SK-N-SH (cell line): ENCODE data around the gene TRIM5. TPM values are rescaled to one million over a fixed set of nuclear protein-coding genes. Genes with fewer than 3 reads are reported as not detected.
A peak's percentile ranks its signal among the peaks of the same experiment; 100 is the strongest.

Experiments used
- CTCF ChIA-PET: fragments of 300-600, 350-600 bp; formaldehyde crosslinking; extraction: SDS; loops from one replicate; lab custom pipeline; 2021; lab: Yijun Ruan, JAX
- POLR2A ChIA-PET: fragments of 350-600 bp; sonication (Branson Sonifier 250); formaldehyde crosslinking; extraction: SDS; loops from one replicate; lab custom pipeline; 2020; ENCODE audit warnings: antibody characterized with exemption, inconsistent platforms; lab: Yijun Ruan, JAX
- DNase-seq: peaks from one replicate; pipeline ENCODE4 v3.0.0; 2012
- H2AFZ ChIP-seq: fragments of 200-600 bp; sonication (generic); 2 replicates; pipeline ENCODE4 v1.8.1; 2016; ENCODE audit warnings: antibody characterized with exemption, mild to moderate bottlenecking, low read depth
- H3F3A ChIP-seq: fragments of 200-600 bp; sonication (generic); replicated peaks from 2 replicates; pipeline ENCODE3; 2016; ENCODE audit warnings: antibody characterized with exemption, mild to moderate bottlenecking; ENCODE audit not compliant: insufficient read depth
- H3K27ac ChIP-seq, 2 experiments: fragments of 200-500 bp in 1 of 2; fragments of 200-600 bp in 1 of 2; sonication (Bioruptor generic) in 1 of 2; sonication (generic), shearing (Covaris generic) in 1 of 2; 2 replicates each; pipeline versions ENCODE4 v1.5.1 to v1.6.1; 2014 to 2016; ENCODE audit warnings: low read depth in 2 of 2, inconsistent platforms in 1 of 2, low read length in 1 of 2, mild to moderate bottlenecking in 1 of 2, mixed read lengths in 1 of 2
- H3K27me3 ChIP-seq: fragments of 200-600 bp; sonication (generic), shearing (Covaris generic); 2 replicates; pipeline ENCODE4 v1.6.1; 2016; ENCODE audit warnings: mixed run types; ENCODE audit not compliant: insufficient read depth
- H3K36me3 ChIP-seq, 2 experiments: fragments of 200-500 bp in 1 of 2; fragments of 200-600 bp in 1 of 2; sonication (Bioruptor generic) in 1 of 2; sonication (generic) in 1 of 2; replicated peaks in 1 of 2; 2 replicates each; pipeline versions ENCODE3 to v1.5.1; 2014 to 2016; ENCODE audit warnings: low read length in 1 of 2, mild to moderate bottlenecking in 1 of 2; ENCODE audit not compliant: insufficient read depth in 2 of 2, control insufficient read depth in 1 of 2
- H3K4me1 ChIP-seq, 2 experiments: fragments of 200-500 bp in 1 of 2; fragments of 200-600 bp in 1 of 2; sonication (Bioruptor generic) in 1 of 2; sonication (generic), shearing (Covaris generic) in 1 of 2; 2 replicates each; pipeline versions ENCODE4 v1.5.1 to v1.6.1; 2014 to 2016; ENCODE audit warnings: low read depth in 1 of 2, low read length in 1 of 2, mixed run types in 1 of 2; ENCODE audit not compliant: insufficient read depth in 2 of 2, control insufficient read depth in 1 of 2
- H3K4me2 ChIP-seq: fragments of 200-600 bp; sonication (generic), shearing (Covaris generic); 2 replicates; pipeline ENCODE4 v1.6.1; 2017; ENCODE audit warnings: mixed run types
- H3K4me3 ChIP-seq, 2 experiments: fragments of 200-500 bp in 1 of 2; fragments of 200-600 bp in 1 of 2; sonication (Bioruptor generic) in 1 of 2; sonication (generic), shearing (Covaris generic) in 1 of 2; 2 replicates each; pipeline versions ENCODE4 v1.5.1 to v1.8.1; 2014 to 2016; ENCODE audit warnings: low read depth in 2 of 2, inconsistent platforms in 1 of 2, low read length in 1 of 2, mild to moderate bottlenecking in 1 of 2, mixed read lengths in 1 of 2, moderate library complexity in 1 of 2
- H3K79me2 ChIP-seq: fragments of 200-600 bp; sonication (generic); 2 replicates; pipeline ENCODE4 v1.8.1; 2017; ENCODE audit warnings: mild to moderate bottlenecking; ENCODE audit not compliant: insufficient read depth
- H3K9ac ChIP-seq: fragments of 200-600 bp; sonication (generic); 2 replicates; pipeline ENCODE4 v1.6.1; 2017; ENCODE audit warnings: mixed run types
- H3K9me2 ChIP-seq: fragments of 200-600 bp; sonication (generic); 2 replicates; pipeline ENCODE4 v1.6.1; 2017; ENCODE audit warnings: mixed run types
- H3K9me3 ChIP-seq: fragments of 200-600 bp; sonication (generic); 2 replicates; pipeline ENCODE4 v1.6.1; 2017; ENCODE audit warnings: mixed run types, mild to moderate bottlenecking, moderate library complexity
- H4K20me1 ChIP-seq: fragments of 200-600 bp; sonication (generic); 2 replicates; pipeline ENCODE4 v1.6.1; 2017; ENCODE audit warnings: mild to moderate bottlenecking, mixed run types; ENCODE audit not compliant: insufficient read depth
- CHD2 ChIP-seq: fragments of 150-350 bp; IDR thresholded peaks from 2 replicates; pipeline ENCODE4 v1.6.1; 2018; ENCODE audit warnings: low read length; ENCODE audit not compliant: partially characterized antibody
- CTCF ChIP-seq: fragments of 200-600 bp; sonication (generic); IDR thresholded peaks from 2 replicates; pipeline ENCODE4 v1.6.1; 2017; ENCODE audit warnings: antibody characterized with exemption, mild to moderate bottlenecking, moderate library complexity
- ELF1 ChIP-seq: IDR thresholded peaks from 2 replicates; pipeline ENCODE4 v1.4.0; 2012
- FOSL2 ChIP-seq: IDR thresholded peaks from 2 replicates; pipeline ENCODE4 v1.4.0; 2012; ENCODE audit warnings: low read depth, mild to moderate bottlenecking, moderate library complexity, borderline replicate concordance
- FOXJ3 ChIP-seq: sonication (generic); formaldehyde crosslinking; IDR thresholded peaks from 2 replicates; pipeline ENCODE4 v1.5.1; 2020; ENCODE audit warnings: mild to moderate bottlenecking, missing genetic modification reagents
- FOXM1 ChIP-seq: IDR thresholded peaks from 2 replicates; pipeline ENCODE4 v1.4.0; 2012; ENCODE audit warnings: low read depth, mild to moderate bottlenecking
- MAX ChIP-seq: IDR thresholded peaks from 2 replicates; pipeline ENCODE4 v1.4.0; 2012; ENCODE audit warnings: low read depth
- NFIC ChIP-seq: IDR thresholded peaks from 2 replicates; pipeline ENCODE4 v1.4.0; 2012; ENCODE audit warnings: borderline replicate concordance
- NRF1 ChIP-seq: IDR thresholded peaks from 2 replicates; pipeline ENCODE4 v1.6.1; 2012; ENCODE audit warnings: low read depth, mild to moderate bottlenecking, low read length
- POLR2AphosphoS5 ChIP-seq: IDR thresholded peaks from 2 replicates; pipeline ENCODE4 v1.6.1; 2012; ENCODE audit warnings: low read depth, low read length
- RAD21 ChIP-seq: IDR thresholded peaks from 2 replicates; pipeline ENCODE4 v1.6.1; 2012; ENCODE audit warnings: mild to moderate bottlenecking, low read length
- RCOR1 ChIP-seq: fragments of 150-350 bp; IDR thresholded peaks from 2 replicates; pipeline ENCODE4 v1.6.1; 2017; ENCODE audit warnings: antibody characterized with exemption, low read length
- RFX5 ChIP-seq: IDR thresholded peaks from 2 replicates; pipeline ENCODE4 v1.6.1; 2012; ENCODE audit warnings: mild to moderate bottlenecking, improper control_type of control experiment, low read length
- RXRA ChIP-seq: IDR thresholded peaks from 2 replicates; pipeline ENCODE4 v1.4.0; 2012; ENCODE audit warnings: low read depth, mild to moderate bottlenecking, borderline replicate concordance
- SMC3 ChIP-seq: IDR thresholded peaks from 2 replicates; pipeline ENCODE4 v1.6.1; 2012; ENCODE audit warnings: low read depth, low read length, improper control_type of control experiment
- TAF1 ChIP-seq: IDR thresholded peaks from 2 replicates; pipeline ENCODE4 v1.6.1; 2012; ENCODE audit warnings: low read depth, mild to moderate bottlenecking, low read length, moderate library complexity, borderline replicate concordance
- TCF12 ChIP-seq: IDR thresholded peaks from 2 replicates; pipeline ENCODE4 v1.4.0; 2012
- YY1 ChIP-seq: IDR thresholded peaks from 2 replicates; pipeline ENCODE4 v1.4.0; 2012; ENCODE audit warnings: low read depth, mild to moderate bottlenecking
- WGBS: methylation state at CpG from one replicate; pipeline ENCODE4 v1.1.6; 2017; ENCODE audit warnings: low lambda C conversion rate; 5-methylcytosine and 5-hydroxymethylcytosine counted together
- polyA plus RNA-seq, 3 experiments: library from polyadenylated mRNA; depleted of rRNA; stranded (reverse); fragments of >200 nt; gene quantifications; 2 replicates each; pipeline ENCODE4 v1.2.3, GENCODE V29; 2012

TRIM5 gene
- polyA plus RNA-seq, 1 of the 3 experiments (the other 2 are of a cell fraction): 22.9 TPM

- Histone ChIP-seq H3K4me2 (no peak overlapping the region), H3K9me2 (no peaks in the 10 kb centered on the region), H3K9me3 (no peaks in the 10 kb centered on the region), H3K9ac (no peak overlapping the region), H3K36me3 (no peaks in the 10 kb centered on the region), H3K27ac (no peak overlapping the region), H3K4me3 (no peak overlapping the region), H3K4me1 (no peaks in the 10 kb centered on the region), H3K79me2 (no peaks in the 10 kb centered on the region), H3F3A (peaks cover 16% of the 10 kb centered on the region), H2AFZ (no peak overlapping the region), H4K20me1 (no peaks in the 10 kb centered on the region)
- 18% methylated on average over 3 of the region's 3 CpGs for WGBS
- ChIA-PET CTCF (interaction anchor here (0.5 kb wide), 1 partner anchor 185 kb away, joined by 4 read pairs; no protein-coding TSS in a partner anchor), POLR2A (no interaction called here)
- no peak for DNase-seq
- no peak for TF ChIP-seq ELF1
- TF ChIP-seq, all 33 proteins: peak for 0
- H3K27me3 ChIP-seq: no peaks in the 10 kb centered on the region; the same call in 1 of the 2 replicates
Measured at GRCh38 chr11:5622802-5623201, 62.1 kb downstream of the TRIM5 start.

GRCh38 chr11:5621580-5621979, 63.3 kb downstream of the TRIM5 start:
- Histone ChIP-seq H4K20me1 (no peaks in the 10 kb centered on the region), H2AFZ (no peak overlapping the region)

More at GRCh38 chr11:5621580-5621979, 63.3 kb downstream of the TRIM5 start:
- no peaks in the 10 kb centered on the region for H3K36me3 ChIP-seq
- H3K9me2 ChIP-seq: no peaks in the 10 kb centered on the region
- H3F3A ChIP-seq: peaks cover 16% of the 10 kb centered on the region
- ChIA-PET POLR2A (no interaction called here), CTCF (no interaction called here)
- H3K4me1 ChIP-seq: no peaks in the 10 kb centered on the region
- no peak for DNase-seq
- no peak overlapping the region for H3K4me3 ChIP-seq
- peak overlapping the region; percentile 63; the same call in 1 of the 2 replicates for H3K4me2 ChIP-seq
- TF ChIP-seq RCOR1 (no peak), NRF1 (no peak), FOXJ3 (CRISPR knock-in tag) (no peak), MAX (no peak), NFIC (no peak), FOSL2 (no peak), FOXM1 (no peak), RXRA (no peak), CTCF (no peak), POLR2AphosphoS5 (no peak), RAD21 (no peak), TCF12 (no peak), RFX5 (no peak), CHD2 (no peak), SMC3 (no peak), TAF1 (no peak), YY1 (no peak)
- H3K9ac ChIP-seq: no peak overlapping the region
- H3K79me2 ChIP-seq: no peaks in the 10 kb centered on the region
- no peaks in the 10 kb centered on the region for H3K9me3 ChIP-seq
- H3K27ac ChIP-seq: peak overlapping the region in 1 of 2 experiments; percentile 77; a peak in 2 of 4 replicates
- H3K27me3 ChIP-seq: peaks cover 7% of the 10 kb centered on the region; the same call in 1 of the 2 replicates
